Erythroblast (primary cell): ENCODE results near the gene KLKB1.

Source experiments
- GATA1 ChIP-seq: IDR thresholded peaks from 2 replicates; pipeline ENCODE4 v1.6.1; 2011; ENCODE audit warnings: low read depth, mild to moderate bottlenecking, control low read depth, low read length, moderate library complexity
- POLR2A ChIP-seq: IDR thresholded peaks from 2 replicates; pipeline ENCODE4 v1.6.1; 2011; ENCODE audit warnings: mild to moderate bottlenecking, low read length

DNA sequence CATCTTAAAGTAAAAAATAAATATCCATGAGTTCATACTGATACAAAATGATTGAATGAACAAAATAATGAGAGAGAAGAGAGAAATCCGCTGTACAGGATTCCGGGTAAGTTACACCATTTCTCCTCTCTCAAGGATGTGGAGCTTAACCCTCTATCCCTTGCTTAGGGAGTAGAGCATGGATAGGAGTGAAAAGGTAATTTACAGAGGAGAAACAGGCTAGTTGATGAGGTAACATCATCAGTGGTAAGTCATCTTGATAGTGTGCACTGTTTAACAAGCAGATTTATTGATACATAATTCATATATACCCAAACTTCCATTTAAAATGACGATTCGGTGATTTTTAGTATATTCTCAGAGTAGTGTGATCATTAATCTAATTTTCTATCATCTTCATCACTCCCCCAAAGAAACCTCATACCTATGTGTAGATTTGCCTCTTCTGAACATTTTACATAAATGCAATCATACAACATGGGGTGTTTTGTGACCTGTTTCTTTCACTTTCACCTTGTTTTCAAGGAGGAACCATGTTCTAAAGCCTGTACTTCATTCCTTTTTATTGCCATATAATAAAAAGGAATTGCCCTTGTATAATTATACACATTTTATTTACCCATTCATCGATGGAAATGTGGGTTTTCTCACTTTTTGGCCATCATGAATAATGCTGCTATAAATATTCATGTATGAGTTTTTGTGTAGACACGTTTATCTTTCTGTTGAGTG, 73.5 kb downstream of the KLKB1 start:
- TF ChIP-seq GATA1 (no peak), POLR2A (no peak)
